Cerebellar cortex (tissue), 1 donor: ENCODE data around the gene TEX55.
"Not testable (repeated sequence)": the region's sequence is repeated elsewhere in the genome, so short reads cannot be mapped to it uniquely, and the experiment has no call there.

Experiments used
- DNase-seq: peaks from one replicate; pipeline ENCODE4 v3.0.0-alpha.2; 2015; ENCODE audit warnings: low spot score

The TEX55 gene

GRCh38 chr3:119160815-119161214 lies 14.8 kb downstream of the TEX55 start:
- DNase-seq = no peak

- DNase-seq = no peak
These were observed 15.3 kb downstream of the TEX55 start for GRCh38 chr3:119161240-119161639.

- DNase-seq = not testable (repeated sequence)
These were observed 18.8 kb downstream of the TEX55 start for GRCh38 chr3:119164745-119165144.

GRCh38 chr3:119170821-119171220 lies 24.9 kb downstream of the TEX55 start:
- DNase-seq = no peak

DNA sequence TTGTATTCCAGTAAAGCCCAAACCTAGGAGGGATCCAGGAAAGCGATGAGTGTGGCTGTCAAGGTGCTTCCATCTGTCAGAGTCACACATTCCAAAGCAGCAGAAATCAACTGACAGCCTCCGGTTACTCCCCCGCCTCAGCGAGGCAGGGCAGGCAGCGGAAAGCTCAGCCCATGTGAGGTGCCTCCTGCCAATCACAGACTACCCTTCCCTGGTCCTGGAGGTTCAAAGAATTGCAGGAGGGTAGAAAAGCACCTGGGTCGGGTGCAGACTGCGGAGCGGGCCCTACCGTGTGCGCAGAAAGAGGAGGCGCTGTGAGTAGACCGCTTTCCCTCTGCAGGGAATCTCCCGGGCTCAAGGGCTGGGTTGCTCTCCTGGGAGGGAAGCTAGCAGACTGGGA lies 27.4 kb downstream of the TEX55 start, which contains the start of gene UPK1B:
Gene UPK1B, plus strand, starts transcription at position 274 of the 400 bp plus-strand sequence. CDS start 13,144 bp downstream, outside the sequence.
- no peak for DNase-seq

DNA sequence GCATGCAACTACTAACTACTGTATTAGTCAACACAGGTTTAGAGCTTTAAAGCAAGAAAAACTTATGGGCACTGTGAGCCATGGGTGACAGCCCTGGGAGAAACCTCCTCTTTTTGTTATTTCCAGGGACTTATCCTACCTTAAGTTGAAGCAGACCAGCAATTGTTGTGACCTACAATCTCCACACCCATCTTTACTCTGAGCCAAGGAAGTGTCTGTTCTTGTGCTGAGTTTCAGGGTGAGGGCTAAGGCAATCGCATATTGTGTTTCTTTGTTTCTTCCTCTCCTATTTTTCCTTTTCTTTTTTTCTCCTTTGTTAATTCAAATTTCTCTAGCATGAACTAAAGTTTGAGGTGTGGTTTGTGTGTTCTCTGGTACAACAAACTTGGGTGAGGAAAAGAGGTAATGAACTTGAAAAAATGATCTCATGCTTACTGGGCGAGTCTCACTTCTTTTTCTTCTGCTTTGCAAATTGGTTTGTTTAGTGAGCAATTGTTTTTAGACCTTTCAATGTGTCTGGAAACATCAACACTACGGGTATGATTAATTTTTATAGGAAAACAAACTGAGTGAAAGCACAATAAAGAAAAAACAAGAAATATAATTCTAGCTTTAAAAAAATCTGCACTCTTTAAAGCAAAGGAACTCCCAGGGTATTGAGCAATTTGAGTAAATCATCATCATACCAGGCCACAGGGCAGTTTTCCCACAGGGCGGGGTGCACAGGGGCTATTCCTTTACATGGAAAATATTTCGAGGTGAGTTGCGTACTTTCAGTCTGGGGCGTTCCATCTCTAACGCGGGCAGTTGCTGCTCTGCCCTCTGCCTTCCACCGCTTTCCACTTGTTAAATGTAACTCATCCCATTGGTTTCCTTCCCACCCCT lies 30.1 kb downstream of the TEX55 start:
- DNase-seq = no peak

DNA sequence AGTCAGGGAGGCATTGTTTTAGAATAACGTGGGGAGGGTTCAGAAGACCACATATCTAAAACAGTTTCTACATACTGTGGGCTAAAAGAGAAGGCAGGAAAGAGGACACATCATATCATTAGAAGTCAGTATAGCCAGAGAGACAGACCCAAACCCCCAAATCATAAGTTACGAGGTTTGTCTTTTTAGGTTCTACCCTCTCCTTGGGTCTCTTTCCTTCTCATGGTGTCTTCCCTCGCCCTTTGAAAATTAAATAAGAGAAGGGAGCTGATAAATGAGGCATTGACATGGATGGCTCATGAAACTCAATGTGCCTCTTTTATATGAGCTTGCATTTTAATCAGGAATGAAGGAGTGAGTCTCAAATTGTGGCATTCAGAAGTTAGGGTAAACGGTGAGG lies 30.8 kb downstream of the TEX55 start:
- DNase-seq = no peak

DNA sequence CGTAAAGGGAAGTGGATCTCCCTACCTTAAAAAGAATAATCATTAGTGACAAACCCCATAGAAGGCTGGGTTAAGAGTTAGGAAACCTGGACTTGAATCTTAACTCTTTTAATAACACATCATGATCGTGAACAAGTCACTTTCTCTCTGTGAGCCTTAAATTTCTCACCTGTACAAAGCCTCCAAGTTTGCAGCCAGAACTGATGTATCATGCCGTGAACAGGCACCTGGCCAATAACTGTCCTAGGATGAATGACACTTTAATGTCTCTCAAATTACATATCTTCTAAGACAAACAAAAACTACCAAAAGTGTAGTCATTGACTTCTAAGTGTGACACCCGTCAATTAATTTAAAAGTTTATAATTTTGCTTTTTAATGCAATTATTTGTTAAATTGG lies 31.4 kb downstream of the TEX55 start:
- no peak for DNase-seq

DNA sequence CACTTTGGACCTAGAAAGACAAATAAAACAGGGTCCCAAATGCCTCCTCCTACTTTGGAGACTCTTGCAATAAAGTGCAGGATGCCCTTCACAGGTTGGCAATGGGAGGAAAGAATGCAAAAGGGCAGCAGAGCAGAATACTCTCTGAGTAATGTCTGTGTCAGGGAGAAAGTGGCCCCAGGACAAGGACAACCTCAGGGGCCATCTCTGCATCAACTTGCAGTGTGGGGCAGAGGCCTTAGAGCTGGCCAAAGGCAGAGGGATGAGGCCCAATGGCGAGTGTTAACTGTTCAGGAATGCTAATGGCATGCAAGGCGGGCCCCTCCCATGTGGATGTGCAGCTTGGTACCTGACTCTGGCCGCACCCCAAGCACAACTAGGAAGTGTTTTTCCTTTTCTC lies 35.8 kb downstream of the TEX55 start:
- no peak for DNase-seq

- DNase-seq = no peak
These were observed 38.1 kb downstream of the TEX55 start for GRCh38 chr3:119184111-119184510.

DNA sequence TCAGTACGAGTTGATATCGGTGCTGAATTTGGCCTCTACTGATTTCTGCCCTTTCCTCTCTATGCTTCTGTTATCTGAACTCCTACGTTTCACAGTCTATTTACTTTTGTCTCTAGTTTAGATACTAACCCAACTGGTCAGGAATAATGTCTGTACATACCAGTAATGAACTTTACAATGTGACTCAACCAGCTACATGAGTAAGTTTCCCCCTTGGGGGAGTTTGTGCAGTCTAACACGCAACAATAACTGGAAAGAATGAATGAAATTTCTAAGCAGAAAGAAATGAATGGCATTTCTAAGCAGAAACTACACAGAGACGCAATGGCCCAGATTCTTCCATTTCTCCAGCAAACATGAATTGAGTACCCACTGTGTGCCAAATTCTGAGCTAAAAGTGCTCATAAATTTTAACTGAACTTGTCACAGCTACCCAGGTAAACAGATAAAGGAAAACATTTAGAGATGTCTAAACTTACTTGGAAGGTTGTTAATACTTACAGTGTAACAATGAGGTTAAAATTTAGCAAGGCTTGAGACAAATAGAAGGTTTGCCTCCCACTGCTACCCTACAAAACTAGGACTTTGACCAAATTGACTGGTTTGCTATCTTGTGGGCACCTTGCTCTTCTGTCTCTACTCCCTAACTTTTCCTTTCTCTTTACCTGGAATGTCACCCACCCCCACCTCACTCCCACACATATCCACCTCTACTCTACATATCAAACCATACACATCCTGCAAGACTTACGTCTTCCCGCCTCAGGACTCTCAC lies 39.0 kb downstream of the TEX55 start:
- no peak for DNase-seq

- no peak for DNase-seq
These were observed 41.3 kb downstream of the TEX55 start for GRCh38 chr3:119187266-119187665.

GRCh38 chr3:119191800-119192199 lies 45.8 kb downstream of the TEX55 start:
- DNase-seq = no peak

- DNase-seq = no peak
These were observed 48.5 kb downstream of the TEX55 start for GRCh38 chr3:119194237-119195150.

GRCh38 chr3:119195151-119195476 lies 49.1 kb downstream of the TEX55 start:
- no peak for DNase-seq

- no peak for DNase-seq
These were observed 49.9 kb downstream of the TEX55 start for GRCh38 chr3:119195911-119196310.
